Measurements from ENCODE around the gene CRK.
"Not testable (repeated sequence)": the region's sequence is repeated elsewhere in the genome, so short reads cannot be mapped to it uniquely, and the experiment has no call there.

The CRK gene

GRCh38 chr17:1399679-1400512, 56.1 kb downstream of the CRK start, which contains the start of gene YWHAE:
Gene YWHAE (minus strand): TSS chr17:1400222. CDS start chr17:1400110, 112 bp downstream.
- peak; percentile 70 for DNase-seq (ENCODE audit: low read depth)
- peak within 1 kb of the TSS; percentile 93 for H3K4me3 ChIP-seq (ENCODE audit: low read depth, low read length)

- peak overlapping the region; percentile 93 for H3K4me3 ChIP-seq (ENCODE audit: low read depth, low read length)
- no peak for DNase-seq (ENCODE audit: low read depth)
Observed at GRCh38 chr17:1398931-1399678, 56.9 kb downstream of the CRK start.

DNA sequence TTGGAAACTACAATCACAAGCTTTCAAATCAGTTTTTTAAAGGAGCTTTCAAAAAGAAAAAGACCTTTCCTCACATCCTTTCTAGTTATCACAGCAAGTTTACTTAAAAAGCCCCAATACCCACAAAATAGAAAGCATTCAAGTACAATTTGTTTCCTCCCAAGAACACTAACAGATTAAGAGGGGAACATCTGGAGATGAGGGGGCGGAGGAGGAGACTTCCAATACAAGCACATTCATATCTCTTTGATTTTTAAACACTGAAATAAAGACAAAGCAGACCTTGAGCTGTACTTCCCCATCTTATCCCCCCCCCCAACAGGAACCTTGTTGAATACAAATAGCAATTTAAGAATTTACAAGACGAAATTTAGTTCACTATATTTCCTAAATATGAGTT, 58.0 kb downstream of the CRK start:
- DNase-seq (ENCODE audit: low read depth) = no peak
- peak overlapping the region; percentile 93 for H3K4me3 ChIP-seq (ENCODE audit: low read depth, low read length)

DNA sequence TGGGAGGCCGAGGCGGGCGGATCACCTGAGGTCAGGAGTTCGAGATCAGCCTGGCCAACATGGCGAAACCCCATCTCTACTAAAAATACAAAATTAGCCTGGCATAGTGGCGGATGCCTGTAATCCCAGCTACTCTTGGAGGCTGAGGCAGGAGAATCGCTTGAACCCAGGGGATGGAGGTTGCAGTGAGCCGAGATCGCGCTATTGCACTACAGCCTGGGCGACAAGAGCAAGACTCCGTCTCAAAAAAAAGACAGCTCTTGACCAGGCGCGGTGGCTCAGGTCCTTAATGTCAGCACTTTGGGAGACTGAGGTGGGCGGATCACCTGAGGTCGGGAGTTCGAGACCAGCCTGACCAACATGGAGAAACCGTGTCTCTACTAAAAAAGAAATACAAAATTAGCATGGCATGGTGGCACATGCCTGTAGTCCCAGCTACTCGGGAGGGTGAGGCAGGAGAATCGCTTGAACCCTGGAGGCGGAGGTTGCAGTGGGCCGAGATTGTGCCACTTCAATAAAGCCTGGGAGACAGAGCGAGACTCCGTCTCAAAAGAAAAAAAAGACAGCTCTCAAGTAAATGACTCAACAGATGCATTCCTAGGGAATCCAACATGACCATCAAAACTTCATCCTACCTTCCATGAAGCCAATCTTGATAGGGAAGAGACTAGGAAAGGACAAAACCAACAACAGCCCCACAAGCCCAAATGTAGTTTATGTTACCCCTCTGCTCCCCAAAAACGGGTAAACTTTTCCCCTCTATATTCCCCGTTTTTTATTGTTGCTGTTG, 60.0 kb downstream of the CRK start:
- not testable (repeated sequence) for H3K4me3 ChIP-seq (ENCODE audit: low read depth, low read length); DNase-seq (ENCODE audit: low read depth)

- no peak for DNase-seq (ENCODE audit: low read depth)
- no peak overlapping the region for H3K4me3 ChIP-seq (ENCODE audit: low read depth, low read length)
Observed at GRCh38 chr17:1391577-1391976, 64.5 kb downstream of the CRK start.

DNA sequence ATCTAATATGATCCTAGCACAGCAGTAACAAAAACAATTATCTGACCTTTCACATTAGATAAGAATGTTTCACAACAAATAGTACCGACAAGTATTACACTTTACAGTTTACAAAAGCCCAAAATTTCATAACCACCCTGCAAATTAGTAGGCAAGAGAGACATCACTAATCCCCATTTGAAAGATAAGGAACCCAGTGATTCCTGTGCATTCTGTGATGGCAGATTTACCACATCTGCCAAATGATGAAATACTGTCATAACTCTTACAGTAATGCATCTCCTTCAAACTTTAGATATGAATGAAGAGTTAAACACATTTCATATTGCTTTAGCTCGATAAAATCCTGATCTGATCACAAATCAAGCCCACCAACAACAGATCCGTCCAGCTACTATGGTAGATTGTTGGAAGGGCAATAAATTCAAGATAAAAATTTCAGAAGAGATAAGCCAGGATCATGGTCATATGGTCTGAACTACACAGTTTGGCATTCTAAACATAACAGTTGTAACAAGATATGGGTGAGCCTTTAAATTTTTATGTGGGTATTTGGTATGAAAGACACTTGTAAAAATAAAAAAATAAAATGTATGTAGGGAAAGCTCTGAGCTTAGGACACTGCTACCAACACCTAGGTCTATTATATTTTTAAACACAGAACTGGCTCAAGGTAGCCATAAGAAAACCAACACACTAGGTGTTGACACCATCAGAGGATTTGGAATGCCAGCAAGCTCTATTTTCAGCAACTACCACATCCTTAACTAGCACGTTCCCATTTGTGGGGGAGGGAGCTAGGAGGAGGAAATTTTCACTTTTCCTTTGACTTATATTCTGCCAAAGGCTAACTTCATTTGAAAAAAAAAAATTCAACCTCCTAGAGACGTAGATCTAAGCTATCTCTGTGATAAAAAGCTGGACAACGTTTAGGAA, 65.3 kb downstream of the CRK start:
- no peak overlapping the region for H3K4me3 ChIP-seq (ENCODE audit: low read depth, low read length)
- DNase-seq (ENCODE audit: low read depth) = no peak

- not testable (repeated sequence) for DNase-seq (ENCODE audit: low read depth); H3K4me3 ChIP-seq (ENCODE audit: low read depth, low read length)
Observed at GRCh38 chr17:1387490-1388227, 68.4 kb downstream of the CRK start.

DNA sequence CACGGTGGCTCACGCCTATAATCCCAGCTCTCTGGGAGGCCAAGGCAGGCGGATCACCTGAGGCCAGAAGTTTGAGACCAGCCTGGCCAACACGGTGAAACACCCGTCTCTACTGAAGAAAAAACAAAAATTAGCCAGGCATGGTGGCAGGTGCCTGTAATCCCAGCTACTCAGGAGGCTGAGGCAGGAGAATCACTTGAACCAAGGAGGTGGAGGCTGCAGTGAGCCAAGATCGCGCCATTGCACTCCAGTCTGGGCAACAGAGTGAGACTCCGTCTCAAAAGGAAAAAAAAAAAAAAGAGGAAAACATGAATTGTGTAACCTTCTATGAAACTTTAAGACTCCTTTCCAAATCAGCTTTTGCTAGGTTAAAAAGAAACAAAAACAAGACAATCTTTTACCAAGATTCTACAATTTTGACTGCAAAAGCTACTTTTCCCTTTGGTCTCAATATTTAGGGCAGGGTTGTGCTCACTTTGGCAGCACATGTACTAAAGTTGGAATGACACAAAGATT, 69.3 kb downstream of the CRK start:
- DNase-seq (ENCODE audit: low read depth); H3K4me3 ChIP-seq (ENCODE audit: low read depth, low read length): not testable (repeated sequence)

GRCh38 chr17:1386265-1386664, 69.8 kb downstream of the CRK start:
- H3K4me3 ChIP-seq (ENCODE audit: low read depth, low read length) = no peak overlapping the region
- DNase-seq (ENCODE audit: low read depth) = no peak

GRCh38 chr17:1385861-1386260, 70.2 kb downstream of the CRK start:
- H3K4me3 ChIP-seq (ENCODE audit: low read depth, low read length) = no peak overlapping the region
- DNase-seq (ENCODE audit: low read depth) = no peak

- no peak for DNase-seq (ENCODE audit: low read depth)
- H3K4me3 ChIP-seq (ENCODE audit: low read depth, low read length) = no peak overlapping the region
Observed at GRCh38 chr17:1384905-1385435, 71.1 kb downstream of the CRK start.

DNA sequence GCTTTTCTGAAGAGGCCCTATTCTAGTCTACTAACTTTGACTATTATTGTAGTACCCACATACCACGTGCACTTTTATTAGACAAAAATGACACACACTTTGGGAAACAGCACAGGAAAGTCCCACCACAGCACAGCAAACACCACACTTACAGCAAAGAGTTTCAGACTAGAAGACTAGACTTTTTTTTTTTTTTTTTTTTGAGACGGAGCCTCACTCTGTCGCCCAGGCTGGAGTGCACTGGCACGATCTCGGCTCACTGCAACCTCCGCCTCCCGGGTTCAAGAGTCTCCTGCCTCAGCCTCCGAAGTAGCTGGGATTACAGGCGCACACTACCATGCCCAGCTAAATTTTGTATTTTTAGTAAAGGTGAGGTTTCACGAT, 76.1 kb downstream of the CRK start:
- H3K4me3 ChIP-seq (ENCODE audit: low read depth, low read length) = no peak overlapping the region
- DNase-seq (ENCODE audit: low read depth) = no peak

- no peak for DNase-seq (ENCODE audit: low read depth)
- H3K4me3 ChIP-seq (ENCODE audit: low read depth, low read length) = no peak overlapping the region
Observed at GRCh38 chr17:1379208-1379929, 76.7 kb downstream of the CRK start.

DNA sequence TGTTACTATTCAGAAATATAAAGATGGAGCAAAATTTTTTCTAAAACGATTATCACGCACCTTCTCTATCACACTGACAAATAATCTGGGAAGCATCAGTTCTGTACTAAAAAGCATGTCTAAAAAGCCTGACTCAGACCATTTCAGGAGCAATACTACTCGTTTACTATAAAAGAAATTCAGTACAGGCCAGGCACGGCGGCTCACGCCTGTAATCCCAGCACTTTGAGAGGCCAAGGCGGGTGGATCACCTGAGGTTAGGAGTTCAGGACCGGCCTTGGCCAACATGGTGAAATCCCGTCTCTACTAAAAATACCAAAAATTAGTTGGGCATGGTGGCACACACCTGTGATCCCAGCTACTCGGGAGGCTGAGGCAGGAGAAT, 77.6 kb downstream of the CRK start:
- H3K4me3 ChIP-seq (ENCODE audit: low read depth, low read length); DNase-seq (ENCODE audit: low read depth): not testable (repeated sequence)

DNA sequence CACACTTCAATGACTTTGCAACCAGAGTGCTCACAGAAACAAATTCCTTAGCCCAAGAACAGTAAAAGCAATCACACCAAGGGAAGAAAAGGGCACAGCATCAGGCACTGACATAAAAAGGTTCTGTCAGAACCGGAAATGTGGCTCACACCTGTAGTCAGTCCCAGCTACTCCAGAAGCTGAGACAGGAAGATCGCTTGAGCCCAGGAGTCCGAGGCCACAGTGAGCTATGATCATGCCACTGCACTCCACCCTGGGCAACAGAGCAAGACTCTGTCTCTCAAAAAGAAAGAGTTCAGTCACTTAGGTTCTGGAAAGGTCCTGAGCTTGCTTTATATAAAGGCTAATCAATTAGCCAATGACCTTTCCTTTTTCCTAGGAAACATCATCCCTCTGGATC, 78.7 kb downstream of the CRK start:
- H3K4me3 ChIP-seq (ENCODE audit: low read depth, low read length) = no peak overlapping the region
- DNase-seq (ENCODE audit: low read depth) = no peak

- H3K4me3 ChIP-seq (ENCODE audit: low read depth, low read length) = no peak overlapping the region
- no peak for DNase-seq (ENCODE audit: low read depth)
Observed at GRCh38 chr17:1376061-1376460, 80.0 kb downstream of the CRK start.

DNA sequence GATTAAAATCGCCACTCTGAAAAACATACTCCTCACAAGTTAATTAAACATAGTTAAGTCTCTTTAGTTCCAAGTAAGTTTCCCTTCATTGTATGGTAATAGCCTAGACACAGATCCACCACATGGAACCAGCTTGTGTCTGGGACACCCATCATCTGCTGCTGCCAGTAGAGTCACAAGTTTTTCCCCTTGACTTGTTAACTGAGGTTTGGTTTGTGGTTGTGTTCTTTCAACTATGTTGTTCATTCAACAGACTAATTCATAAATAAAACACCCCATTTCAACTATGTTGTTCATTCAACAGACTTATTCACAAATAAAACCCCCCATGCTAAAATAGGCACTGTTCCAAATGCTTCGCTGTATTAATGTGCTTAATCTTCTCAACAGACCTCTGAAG, 80.4 kb downstream of the CRK start:
- DNase-seq (ENCODE audit: low read depth) = no peak
- no peak overlapping the region for H3K4me3 ChIP-seq (ENCODE audit: low read depth, low read length)

Data from skeletal muscle cell (primary cell).